Caco-2 (cell line): ENCODE data around the gene C17orf50. TPM values are rescaled to one million over a fixed set of nuclear protein-coding genes. Genes with fewer than 3 reads are reported as not detected.

Source experiments
- BruUV-seq: library from RNA; stranded (reverse); fragments of 400-500 nt; replicated peaks from 2 replicates; lab custom pipeline; 2021; lab: Mats Ljungman, UMichigan
- CTCF ChIA-PET: fragments of 300-600 bp; sonication (Branson Sonifier 250); formaldehyde crosslinking; loops from one replicate; lab custom pipeline; 2022; ENCODE audit warnings: antibody characterized with exemption; lab: Charles Lee
- POLR2A ChIA-PET: fragments of 300-600 bp; sonication (Branson Sonifier 250); formaldehyde crosslinking; loops from one replicate; lab custom pipeline; 2022; ENCODE audit warnings: antibody characterized with exemption; lab: Charles Lee
- DNase-seq, 2 experiments: peaks; one replicate each; pipeline versions ENCODE4 v3.0.0 to v3.0.0-alpha.2; 2020 to 2022
- H3K27me3 ChIP-seq: replicated peaks from 2 replicates; pipeline ENCODE4 v1.6.0; 2011; ENCODE audit warnings: low read length; ENCODE audit not compliant: control insufficient read depth, insufficient read depth
- H3K36me3 ChIP-seq: 2 replicates; pipeline ENCODE4 v1.5.1; 2011; ENCODE audit warnings: low read length; ENCODE audit not compliant: control insufficient read depth, insufficient read depth
- H3K4me1 ChIP-seq: fragments of 250-450 bp; sonication (Bioruptor Pico); 2 replicates; pipeline ENCODE4 v1.5.1; 2020; ENCODE audit warnings: mild to moderate bottlenecking
- H3K4me3 ChIP-seq: 2 replicates; pipeline ENCODE4 v1.5.1; 2011; ENCODE audit warnings: low read depth, mild to moderate bottlenecking, control low read depth, low read length
- H3K9me3 ChIP-seq: fragments of 250-450 bp; sonication (Bioruptor Pico); 2 replicates; pipeline ENCODE4 v1.5.1; 2020; ENCODE audit warnings: mild to moderate bottlenecking, moderate library complexity
- H3K27ac Mint-ChIP-seq: one replicate; pipeline ENCODE4 v1.8.0; 2022; ENCODE audit warnings: mixed read lengths; ENCODE audit not compliant: unreplicated experiment
- H3K27me3 Mint-ChIP-seq: one replicate; pipeline ENCODE4 v1.8.0; 2022; ENCODE audit warnings: mixed read lengths; ENCODE audit not compliant: insufficient read depth, unreplicated experiment
- H3K36me3 Mint-ChIP-seq: one replicate; pipeline ENCODE4 v1.8.0; 2022; ENCODE audit warnings: mild to moderate bottlenecking, mixed read lengths; ENCODE audit not compliant: insufficient read depth, unreplicated experiment
- H3K4me1 Mint-ChIP-seq: one replicate; pipeline ENCODE4 v1.8.0; 2022; ENCODE audit warnings: low read depth, mixed read lengths; ENCODE audit not compliant: unreplicated experiment
- H3K4me3 Mint-ChIP-seq: one replicate; pipeline ENCODE4 v1.8.0; 2022; ENCODE audit warnings: mild to moderate bottlenecking, moderate library complexity, mixed read lengths; ENCODE audit not compliant: unreplicated experiment
- H3K9me3 Mint-ChIP-seq: one replicate; pipeline ENCODE4 v1.8.0; 2022; ENCODE audit warnings: mixed read lengths; ENCODE audit not compliant: unreplicated experiment
- CTCF ChIP-seq, 2 experiments: fragments of 200-600 bp in 1 of 2; IDR thresholded peaks; 1 replicate in 1 of 2; 2 replicates in 1 of 2; pipeline versions ENCODE4 v1.5.1 to v1.8.0; 2011 to 2022; ENCODE audit warnings: antibody characterized with exemption in 1 of 2, control low read depth in 1 of 2, inconsistent platforms in 1 of 2, low read depth in 1 of 2, low read length in 1 of 2, mild to moderate bottlenecking in 1 of 2, moderate library complexity in 1 of 2; ENCODE audit not compliant: insufficient read depth in 1 of 2, severe bottlenecking in 1 of 2, unreplicated experiment in 1 of 2
- intact Hi-C: fragments of 100-400 bp; cut with micrococcal nuclease; formaldehyde crosslinking; loops from one replicate; pipeline ENCODE4 v1.10.0; 2022; ENCODE audit not compliant: unreplicated experiment
- total RNA-seq: library from RNA; stranded (reverse); gene quantifications from 2 replicates; pipeline ENCODE4 v1.2.3, GENCODE V29; 2022

C17orf50 gene
- total RNA-seq, 1 experiment from 2014 or later = not detected

- Histone ChIP-seq H3K36me3 (no peaks in the 10 kb centered on the region), H3K27me3 (no peaks in the 10 kb centered on the region), H3K4me1 (peaks cover 7% of the 10 kb centered on the region), H3K4me3 (no peak overlapping the region), H3K9me3 (no peaks in the 10 kb centered on the region)
- peaks cover 6% of the 10 kb centered on the region for H3K36me3 Mint-ChIP-seq
- ChIA-PET CTCF (interaction anchor here (0.6 kb wide), 1 partner anchor 29 kb away, joined by 3 read pairs; no protein-coding TSS in a partner anchor), POLR2A (no interaction called here)
- no peaks in the 10 kb centered on the region for H3K9me3 Mint-ChIP-seq
- H3K4me3 Mint-ChIP-seq = no peak overlapping the region
- intact Hi-C loops = no loop called here
- H3K27ac Mint-ChIP-seq = no peak overlapping the region
- no peak for DNase-seq
- no peak for TF ChIP-seq CTCF (IDR thresholded peaks at IDR 0.05; ENCODE audit: insufficient read depth in 1 of 2, low read depth in 1 of 2, low read length in 1 of 2, severe bottlenecking in 1 of 2, unreplicated experiment in 1 of 2)
- BruUV-seq = no TSS peak
- H3K27me3 Mint-ChIP-seq = peaks cover 2% of the 10 kb centered on the region
- peaks cover 9% of the 10 kb centered on the region for H3K4me1 Mint-ChIP-seq
These were observed 26.3 kb upstream of the C17orf50 start for GRCh38 chr17:35734396-35734795.

GRCh38 chr17:35735036-35735805 is 25.5 kb upstream of the C17orf50 start:
- Mint-ChIP-seq H3K4me3 (no peak overlapping the region), H3K36me3 (peaks cover 5% of the 10 kb centered on the region), H3K4me1 (peaks cover 9% of the 10 kb centered on the region), H3K27me3 (peaks cover 6% of the 10 kb centered on the region), H3K9me3 (no peaks in the 10 kb centered on the region), H3K27ac (no peak overlapping the region)
- DNase-seq = no peak
- no peak for TF ChIP-seq CTCF (IDR thresholded peaks at IDR 0.05; ENCODE audit: insufficient read depth in 1 of 2, low read depth in 1 of 2, low read length in 1 of 2, severe bottlenecking in 1 of 2, unreplicated experiment in 1 of 2)
- Histone ChIP-seq H3K4me1 (peaks cover 7% of the 10 kb centered on the region), H3K9me3 (no peaks in the 10 kb centered on the region), H3K36me3 (no peaks in the 10 kb centered on the region), H3K27me3 (no peaks in the 10 kb centered on the region), H3K4me3 (no peak overlapping the region)
- intact Hi-C loops = no loop called here
- CTCF ChIA-PET = interaction anchor here (0.6 kb wide), 1 partner anchor 28 kb away, joined by 3 read pairs; no protein-coding TSS in a partner anchor
- POLR2A ChIA-PET = no interaction called here
- no TSS peak for BruUV-seq

- Histone ChIP-seq H3K4me1 (peaks cover 1% of the 10 kb centered on the region), H3K36me3 (no peaks in the 10 kb centered on the region), H3K4me3 (no peak overlapping the region), H3K9me3 (no peaks in the 10 kb centered on the region), H3K27me3 (no peaks in the 10 kb centered on the region)
- ChIA-PET POLR2A (no interaction called here), CTCF (no interaction called here)
- no peak overlapping the region for H3K4me3 Mint-ChIP-seq
- H3K27me3 Mint-ChIP-seq = peaks cover 6% of the 10 kb centered on the region
- no peaks in the 10 kb centered on the region for H3K9me3 Mint-ChIP-seq
- intact Hi-C loops = no loop called here
- no TSS peak for BruUV-seq
- no peaks in the 10 kb centered on the region for H3K36me3 Mint-ChIP-seq
- no peak for DNase-seq
- TF ChIP-seq CTCF (IDR thresholded peaks at IDR 0.05; ENCODE audit: insufficient read depth in 1 of 2, low read depth in 1 of 2, low read length in 1 of 2, severe bottlenecking in 1 of 2, unreplicated experiment in 1 of 2) = no peak
- H3K4me1 Mint-ChIP-seq = peaks cover under 1% of the 10 kb centered on the region
- no peak overlapping the region for H3K27ac Mint-ChIP-seq
These were observed 24.5 kb upstream of the C17orf50 start for GRCh38 chr17:35736236-35736635.
